HL-60 (cell line): Measurements from ENCODE around the gene NOXA1.

Source experiments
- DNase-seq, 2 experiments: peaks; one replicate each; pipeline ENCODE4 v3.0.0-alpha.2; 2010 to 2020; ENCODE audit warnings: low read depth in 1 of 2, low spot score in 1 of 2
- H3K27ac ChIP-seq: fragments of 250-450 bp; sonication (Bioruptor Pico); replicated peaks from 2 replicates; pipeline ENCODE4 v1.5.1; 2020; ENCODE audit warnings: mild to moderate bottlenecking, moderate library complexity
- H3K27me3 ChIP-seq: fragments of 250-450 bp; sonication (Bioruptor Pico); 2 replicates; pipeline ENCODE4 v1.5.1; 2021; ENCODE audit warnings: mild to moderate bottlenecking, moderate library complexity; ENCODE audit not compliant: insufficient read depth, poor library complexity, severe bottlenecking
- H3K4me3 ChIP-seq: replicated peaks from 2 replicates; pipeline ENCODE4 v1.5.1; 2011; ENCODE audit warnings: mild to moderate bottlenecking, control low read depth, low read length; ENCODE audit not compliant: insufficient read depth
- GABPA ChIP-seq: IDR thresholded peaks from 2 replicates; pipeline ENCODE4 v1.6.1; 2012; ENCODE audit warnings: low read depth
- POLR2AphosphoS5 ChIP-seq: IDR thresholded peaks from 2 replicates; pipeline ENCODE4 v1.6.1; 2012; ENCODE audit warnings: low read depth
- SPI1 ChIP-seq: IDR thresholded peaks from 2 replicates; pipeline ENCODE4 v1.6.1; 2012; ENCODE audit warnings: low read depth, mild to moderate bottlenecking, borderline replicate concordance
- TF ChIP-seq, protein P1 (sequence below): IDR thresholded peaks from one replicate; pipeline ENCODE4 v1.5.1; 2011; ENCODE audit warnings: low read length, control low read depth, inconsistent platforms; ENCODE audit not compliant: insufficient read depth
- TF ChIP-seq, protein P2 (sequence below): IDR thresholded peaks from 2 replicates; pipeline ENCODE4 v1.6.1; 2012; ENCODE audit warnings: low read depth; ENCODE audit not compliant: insufficient replicate concordance

The NOXA1 gene

DNA sequence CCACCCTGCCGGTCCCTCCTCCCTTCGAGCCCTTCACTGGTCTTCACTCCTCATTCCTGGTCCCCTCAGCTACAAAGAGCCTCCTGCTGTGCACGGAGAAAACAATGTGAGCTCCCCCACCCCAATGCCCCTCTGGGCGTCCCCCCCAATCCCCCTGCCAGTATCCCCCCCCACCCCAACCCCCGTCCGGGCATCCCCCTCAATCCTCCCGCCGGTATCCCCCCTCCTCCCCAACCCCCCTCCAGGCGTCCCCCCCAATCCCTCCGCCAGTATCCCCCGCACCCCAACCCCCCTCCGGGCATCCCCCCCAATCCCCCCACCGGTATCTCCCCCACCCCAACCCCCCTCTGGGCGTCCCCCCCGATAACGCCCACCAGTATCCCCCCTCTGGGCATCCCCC, 43.0 kb upstream of the NOXA1 start:
- Histone ChIP-seq H3K27me3 (no peaks in the 10 kb centered on the region), H3K4me3 (no peak overlapping the region), H3K27ac (no peak overlapping the region)
- DNase-seq, result no peak
- TF ChIP-seq GABPA, result no peak
- TF ChIP-seq, protein P1, sequence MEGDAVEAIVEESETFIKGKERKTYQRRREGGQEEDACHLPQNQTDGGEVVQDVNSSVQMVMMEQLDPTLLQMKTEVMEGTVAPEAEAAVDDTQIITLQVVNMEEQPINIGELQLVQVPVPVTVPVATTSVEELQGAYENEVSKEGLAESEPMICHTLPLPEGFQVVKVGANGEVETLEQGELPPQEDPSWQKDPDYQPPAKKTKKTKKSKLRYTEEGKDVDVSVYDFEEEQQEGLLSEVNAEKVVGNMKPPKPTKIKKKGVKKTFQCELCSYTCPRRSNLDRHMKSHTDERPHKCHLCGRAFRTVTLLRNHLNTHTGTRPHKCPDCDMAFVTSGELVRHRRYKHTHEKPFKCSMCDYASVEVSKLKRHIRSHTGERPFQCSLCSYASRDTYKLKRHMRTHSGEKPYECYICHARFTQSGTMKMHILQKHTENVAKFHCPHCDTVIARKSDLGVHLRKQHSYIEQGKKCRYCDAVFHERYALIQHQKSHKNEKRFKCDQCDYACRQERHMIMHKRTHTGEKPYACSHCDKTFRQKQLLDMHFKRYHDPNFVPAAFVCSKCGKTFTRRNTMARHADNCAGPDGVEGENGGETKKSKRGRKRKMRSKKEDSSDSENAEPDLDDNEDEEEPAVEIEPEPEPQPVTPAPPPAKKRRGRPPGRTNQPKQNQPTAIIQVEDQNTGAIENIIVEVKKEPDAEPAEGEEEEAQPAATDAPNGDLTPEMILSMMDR, result no peak
- TF ChIP-seq, protein P2, sequence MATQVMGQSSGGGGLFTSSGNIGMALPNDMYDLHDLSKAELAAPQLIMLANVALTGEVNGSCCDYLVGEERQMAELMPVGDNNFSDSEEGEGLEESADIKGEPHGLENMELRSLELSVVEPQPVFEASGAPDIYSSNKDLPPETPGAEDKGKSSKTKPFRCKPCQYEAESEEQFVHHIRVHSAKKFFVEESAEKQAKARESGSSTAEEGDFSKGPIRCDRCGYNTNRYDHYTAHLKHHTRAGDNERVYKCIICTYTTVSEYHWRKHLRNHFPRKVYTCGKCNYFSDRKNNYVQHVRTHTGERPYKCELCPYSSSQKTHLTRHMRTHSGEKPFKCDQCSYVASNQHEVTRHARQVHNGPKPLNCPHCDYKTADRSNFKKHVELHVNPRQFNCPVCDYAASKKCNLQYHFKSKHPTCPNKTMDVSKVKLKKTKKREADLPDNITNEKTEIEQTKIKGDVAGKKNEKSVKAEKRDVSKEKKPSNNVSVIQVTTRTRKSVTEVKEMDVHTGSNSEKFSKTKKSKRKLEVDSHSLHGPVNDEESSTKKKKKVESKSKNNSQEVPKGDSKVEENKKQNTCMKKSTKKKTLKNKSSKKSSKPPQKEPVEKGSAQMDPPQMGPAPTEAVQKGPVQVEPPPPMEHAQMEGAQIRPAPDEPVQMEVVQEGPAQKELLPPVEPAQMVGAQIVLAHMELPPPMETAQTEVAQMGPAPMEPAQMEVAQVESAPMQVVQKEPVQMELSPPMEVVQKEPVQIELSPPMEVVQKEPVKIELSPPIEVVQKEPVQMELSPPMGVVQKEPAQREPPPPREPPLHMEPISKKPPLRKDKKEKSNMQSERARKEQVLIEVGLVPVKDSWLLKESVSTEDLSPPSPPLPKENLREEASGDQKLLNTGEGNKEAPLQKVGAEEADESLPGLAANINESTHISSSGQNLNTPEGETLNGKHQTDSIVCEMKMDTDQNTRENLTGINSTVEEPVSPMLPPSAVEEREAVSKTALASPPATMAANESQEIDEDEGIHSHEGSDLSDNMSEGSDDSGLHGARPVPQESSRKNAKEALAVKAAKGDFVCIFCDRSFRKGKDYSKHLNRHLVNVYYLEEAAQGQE, result no peak
- TF ChIP-seq POLR2AphosphoS5, result no peak
- no peak for TF ChIP-seq SPI1

DNA sequence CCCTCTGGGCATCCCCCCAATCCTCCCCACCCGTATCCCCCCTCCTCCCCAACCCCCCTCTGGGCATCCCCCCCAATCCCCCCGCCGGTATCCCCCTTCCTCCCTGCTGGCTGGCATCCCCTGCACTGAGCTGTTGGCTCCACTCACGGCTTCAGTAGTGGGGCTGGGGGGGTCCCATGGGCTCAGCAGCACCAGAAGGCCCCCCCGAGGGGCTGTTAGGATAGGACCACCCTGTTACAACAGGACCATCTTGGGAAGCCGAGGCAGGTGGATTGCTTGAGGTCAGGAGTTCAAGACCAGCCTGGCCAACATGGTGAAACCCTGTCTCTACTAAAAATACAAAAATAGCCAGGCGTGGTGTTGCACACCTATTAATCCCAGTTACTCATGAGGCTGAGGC, 42.6 kb upstream of the NOXA1 start:
- H3K27me3 ChIP-seq, result no peaks in the 10 kb centered on the region
- H3K27ac ChIP-seq, result no peak overlapping the region
- H3K4me3 ChIP-seq, result no peak overlapping the region
- TF ChIP-seq GABPA (no peak), SPI1 (no peak)
- DNase-seq, result no peak

DNA sequence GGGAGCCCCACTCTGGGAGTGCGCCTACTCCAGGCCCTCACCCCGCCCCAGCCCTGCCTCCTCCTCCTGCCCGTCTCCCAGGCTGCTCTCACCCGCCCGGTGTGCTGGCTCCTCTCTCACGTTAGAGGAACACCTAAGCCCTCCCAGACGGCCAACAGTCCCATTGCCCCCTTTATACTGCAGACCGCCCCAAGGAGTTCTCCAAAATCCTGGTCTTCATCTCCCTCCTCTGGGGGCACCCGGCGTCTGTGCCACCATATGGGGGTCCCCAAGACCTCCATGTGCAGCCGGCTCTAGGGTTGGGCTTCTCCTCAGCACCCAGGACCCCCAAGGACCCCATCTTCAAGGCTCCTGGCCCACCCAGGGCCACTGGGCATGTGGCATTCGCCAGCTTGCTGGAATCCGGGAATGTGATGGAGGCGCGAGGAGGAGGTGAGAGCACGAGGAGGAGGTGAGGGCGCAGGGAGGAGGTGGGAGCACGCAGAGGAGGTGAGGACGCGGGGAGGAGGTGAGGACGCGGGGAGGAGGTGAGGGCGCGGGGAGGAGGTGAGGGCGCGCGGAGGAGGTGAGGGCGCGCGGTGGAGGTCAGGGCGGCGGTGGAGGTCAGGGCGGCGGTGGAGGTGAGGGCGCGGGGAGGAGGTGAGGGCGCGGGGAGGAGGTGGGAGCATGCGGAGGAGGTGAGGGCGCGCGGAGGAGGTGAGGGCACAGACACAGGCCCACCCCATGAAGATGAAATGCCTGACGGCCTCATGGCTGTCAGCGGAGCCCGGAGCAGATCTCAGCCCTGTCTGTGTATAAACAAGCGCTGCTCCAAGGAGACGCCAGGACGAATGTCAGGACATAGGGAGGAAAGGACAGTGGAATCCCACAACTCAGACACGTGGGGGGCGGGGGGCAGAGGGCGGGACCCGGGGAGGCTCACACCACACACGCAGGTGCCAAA, 41.4 kb upstream of the NOXA1 start:
- TF ChIP-seq, protein P2, result no peak
- no peak for TF ChIP-seq SPI1
- TF ChIP-seq GABPA, result no peak
- TF ChIP-seq, protein P1, result no peak
- DNase-seq, result no peak
- Histone ChIP-seq H3K27ac (no peak overlapping the region), H3K27me3 (no peaks in the 10 kb centered on the region), H3K4me3 (no peak overlapping the region)

DNA sequence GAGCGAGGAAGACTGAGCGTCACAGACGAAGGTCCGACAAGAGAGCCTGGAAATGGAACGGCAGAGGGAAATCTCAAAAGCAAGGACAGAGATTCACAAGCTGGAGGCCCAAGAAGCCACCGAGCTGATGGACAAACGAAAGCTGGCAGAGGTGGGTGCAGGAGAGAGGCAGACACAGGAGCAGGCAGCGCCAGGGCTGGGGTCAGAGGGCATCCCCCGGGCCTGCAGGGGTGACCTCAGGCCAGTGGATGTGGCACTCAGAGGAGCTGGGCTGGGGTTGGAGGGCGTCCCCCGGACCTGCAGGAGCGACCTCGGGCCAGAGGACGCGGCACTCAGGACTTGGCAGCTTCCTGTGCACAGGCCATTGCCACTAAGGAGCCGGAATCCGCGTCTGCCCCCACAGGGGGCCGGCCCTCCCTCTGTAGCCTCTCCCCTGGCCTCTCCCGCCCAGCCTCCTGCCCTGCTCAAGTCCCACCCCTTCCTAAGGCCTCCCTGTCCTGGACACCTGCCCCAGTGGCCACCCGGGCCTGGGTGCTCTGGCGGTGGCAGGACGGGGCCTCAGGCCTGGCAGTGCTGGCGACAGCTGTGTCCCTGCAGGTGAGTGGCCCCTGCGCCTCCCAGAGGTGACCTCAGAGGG, 40.6 kb upstream of the NOXA1 start:
- no peaks in the 10 kb centered on the region for H3K27me3 ChIP-seq
- no peak overlapping the region for H3K27ac ChIP-seq
- H3K4me3 ChIP-seq, result no peak overlapping the region
- TF ChIP-seq GABPA (no peak), SPI1 (no peak), POLR2AphosphoS5 (no peak)
- TF ChIP-seq, protein P1, result no peak
- TF ChIP-seq, protein P2, result no peak
- no peak for DNase-seq
